Measurements from ENCODE around the gene SBK2. TPM values are rescaled to one million over a fixed set of nuclear protein-coding genes. Genes with fewer than 3 reads are reported as not detected.
A peak's percentile ranks its signal among the peaks of the same experiment; 100 is the strongest.

The SBK2 gene
- total RNA-seq, 1 experiment from 2014 or later = 5.2 TPM

DNA sequence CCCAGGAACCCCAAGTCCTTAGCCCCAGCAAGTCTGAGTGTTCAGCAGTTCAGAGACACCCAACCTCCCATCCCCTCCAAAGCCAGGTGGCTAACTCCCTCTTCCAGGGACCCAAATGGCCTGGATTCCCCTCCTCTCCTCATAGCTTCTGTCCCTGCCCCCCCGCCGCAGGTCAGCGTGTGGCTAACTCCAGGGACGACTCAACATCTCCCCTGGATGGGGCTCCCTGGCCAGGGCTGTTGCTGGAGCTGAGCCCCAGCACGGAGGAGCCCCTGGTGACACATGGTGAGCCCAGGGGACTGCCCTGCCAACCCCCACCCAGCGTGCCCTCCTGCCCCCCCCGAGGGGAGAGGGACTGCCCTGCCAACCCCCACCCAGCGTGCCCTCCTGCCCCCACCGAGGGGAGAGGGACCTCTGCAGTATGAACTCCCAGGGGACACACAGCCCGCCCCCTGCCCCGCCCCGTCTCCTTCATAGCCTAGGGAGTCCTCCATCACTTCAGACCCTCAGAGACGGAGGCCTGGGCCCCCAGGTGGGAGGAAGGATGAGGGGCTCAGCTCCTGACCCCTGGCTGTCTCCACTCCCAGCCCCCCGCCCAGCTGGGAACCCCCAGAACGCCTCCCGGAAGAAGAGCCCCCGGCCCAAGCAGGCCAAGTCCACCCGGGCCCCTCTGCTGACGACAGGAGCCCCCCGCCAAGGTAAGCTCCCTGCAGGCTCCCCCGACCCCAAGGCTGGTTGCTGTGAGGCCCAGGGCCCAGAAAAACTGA, 47.0 kb downstream of the SBK2 start:
- Mint-ChIP-seq H3K4me3 (no peak overlapping the region), H3K27ac (no peak overlapping the region), H3K27me3 (ENCODE audit: low read depth) (peaks cover 3% of the 10 kb centered on the region), H3K36me3 (no peaks in the 10 kb centered on the region), H3K4me1 (peaks cover 19% of the 10 kb centered on the region), H3K9me3 (no peaks in the 10 kb centered on the region)
- no peak for ATAC-seq
- TF ChIP-seq ESRRA (CRISPR knock-in tag; IDR thresholded peaks at IDR 0.05; ENCODE audit: borderline replicate concordance) (no peak), ZBTB21 (CRISPR knock-in tag; IDR thresholded peaks at IDR 0.05; ENCODE audit: borderline replicate concordance) (no peak), NR1H2 (CRISPR knock-in tag; IDR thresholded peaks at IDR 0.05) (no peak), RORB (CRISPR knock-in tag; IDR thresholded peaks at IDR 0.05) (no peak), ZNF396 (CRISPR knock-in tag; IDR thresholded peaks at IDR 0.05; ENCODE audit: borderline replicate concordance) (no peak), ZNF263 (CRISPR knock-in tag; IDR thresholded peaks at IDR 0.05; ENCODE audit: low read depth) (no peak), SOX15 (CRISPR knock-in tag; IDR thresholded peaks at IDR 0.05) (no peak), IRF2 (CRISPR knock-in tag; IDR thresholded peaks at IDR 0.05; ENCODE audit: borderline replicate concordance, low read depth) (no peak), ELF4 (CRISPR knock-in tag; IDR thresholded peaks at IDR 0.05; ENCODE audit: low read depth) (no peak), ZNF423 (CRISPR knock-in tag; IDR thresholded peaks at IDR 0.05) (no peak), ZNF671 (CRISPR knock-in tag; IDR thresholded peaks at IDR 0.05) (no peak), ZNF121 (CRISPR knock-in tag; IDR thresholded peaks at IDR 0.05) (no peak)
- TF ChIP-seq, protein P1, sequence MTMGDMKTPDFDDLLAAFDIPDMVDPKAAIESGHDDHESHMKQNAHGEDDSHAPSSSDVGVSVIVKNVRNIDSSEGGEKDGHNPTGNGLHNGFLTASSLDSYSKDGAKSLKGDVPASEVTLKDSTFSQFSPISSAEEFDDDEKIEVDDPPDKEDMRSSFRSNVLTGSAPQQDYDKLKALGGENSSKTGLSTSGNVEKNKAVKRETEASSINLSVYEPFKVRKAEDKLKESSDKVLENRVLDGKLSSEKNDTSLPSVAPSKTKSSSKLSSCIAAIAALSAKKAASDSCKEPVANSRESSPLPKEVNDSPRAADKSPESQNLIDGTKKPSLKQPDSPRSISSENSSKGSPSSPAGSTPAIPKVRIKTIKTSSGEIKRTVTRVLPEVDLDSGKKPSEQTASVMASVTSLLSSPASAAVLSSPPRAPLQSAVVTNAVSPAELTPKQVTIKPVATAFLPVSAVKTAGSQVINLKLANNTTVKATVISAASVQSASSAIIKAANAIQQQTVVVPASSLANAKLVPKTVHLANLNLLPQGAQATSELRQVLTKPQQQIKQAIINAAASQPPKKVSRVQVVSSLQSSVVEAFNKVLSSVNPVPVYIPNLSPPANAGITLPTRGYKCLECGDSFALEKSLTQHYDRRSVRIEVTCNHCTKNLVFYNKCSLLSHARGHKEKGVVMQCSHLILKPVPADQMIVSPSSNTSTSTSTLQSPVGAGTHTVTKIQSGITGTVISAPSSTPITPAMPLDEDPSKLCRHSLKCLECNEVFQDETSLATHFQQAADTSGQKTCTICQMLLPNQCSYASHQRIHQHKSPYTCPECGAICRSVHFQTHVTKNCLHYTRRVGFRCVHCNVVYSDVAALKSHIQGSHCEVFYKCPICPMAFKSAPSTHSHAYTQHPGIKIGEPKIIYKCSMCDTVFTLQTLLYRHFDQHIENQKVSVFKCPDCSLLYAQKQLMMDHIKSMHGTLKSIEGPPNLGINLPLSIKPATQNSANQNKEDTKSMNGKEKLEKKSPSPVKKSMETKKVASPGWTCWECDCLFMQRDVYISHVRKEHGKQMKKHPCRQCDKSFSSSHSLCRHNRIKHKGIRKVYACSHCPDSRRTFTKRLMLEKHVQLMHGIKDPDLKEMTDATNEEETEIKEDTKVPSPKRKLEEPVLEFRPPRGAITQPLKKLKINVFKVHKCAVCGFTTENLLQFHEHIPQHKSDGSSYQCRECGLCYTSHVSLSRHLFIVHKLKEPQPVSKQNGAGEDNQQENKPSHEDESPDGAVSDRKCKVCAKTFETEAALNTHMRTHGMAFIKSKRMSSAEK (CRISPR knock-in tag; IDR thresholded peaks at IDR 0.05; ENCODE audit: borderline replicate concordance) = no peak
- TF ChIP-seq, protein P2, sequence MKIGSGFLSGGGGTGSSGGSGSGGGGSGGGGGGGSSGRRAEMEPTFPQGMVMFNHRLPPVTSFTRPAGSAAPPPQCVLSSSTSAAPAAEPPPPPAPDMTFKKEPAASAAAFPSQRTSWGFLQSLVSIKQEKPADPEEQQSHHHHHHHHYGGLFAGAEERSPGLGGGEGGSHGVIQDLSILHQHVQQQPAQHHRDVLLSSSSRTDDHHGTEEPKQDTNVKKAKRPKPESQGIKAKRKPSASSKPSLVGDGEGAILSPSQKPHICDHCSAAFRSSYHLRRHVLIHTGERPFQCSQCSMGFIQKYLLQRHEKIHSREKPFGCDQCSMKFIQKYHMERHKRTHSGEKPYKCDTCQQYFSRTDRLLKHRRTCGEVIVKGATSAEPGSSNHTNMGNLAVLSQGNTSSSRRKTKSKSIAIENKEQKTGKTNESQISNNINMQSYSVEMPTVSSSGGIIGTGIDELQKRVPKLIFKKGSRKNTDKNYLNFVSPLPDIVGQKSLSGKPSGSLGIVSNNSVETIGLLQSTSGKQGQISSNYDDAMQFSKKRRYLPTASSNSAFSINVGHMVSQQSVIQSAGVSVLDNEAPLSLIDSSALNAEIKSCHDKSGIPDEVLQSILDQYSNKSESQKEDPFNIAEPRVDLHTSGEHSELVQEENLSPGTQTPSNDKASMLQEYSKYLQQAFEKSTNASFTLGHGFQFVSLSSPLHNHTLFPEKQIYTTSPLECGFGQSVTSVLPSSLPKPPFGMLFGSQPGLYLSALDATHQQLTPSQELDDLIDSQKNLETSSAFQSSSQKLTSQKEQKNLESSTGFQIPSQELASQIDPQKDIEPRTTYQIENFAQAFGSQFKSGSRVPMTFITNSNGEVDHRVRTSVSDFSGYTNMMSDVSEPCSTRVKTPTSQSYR (CRISPR knock-in tag; IDR thresholded peaks at IDR 0.05) = no peak
- TF ChIP-seq, protein P3, sequence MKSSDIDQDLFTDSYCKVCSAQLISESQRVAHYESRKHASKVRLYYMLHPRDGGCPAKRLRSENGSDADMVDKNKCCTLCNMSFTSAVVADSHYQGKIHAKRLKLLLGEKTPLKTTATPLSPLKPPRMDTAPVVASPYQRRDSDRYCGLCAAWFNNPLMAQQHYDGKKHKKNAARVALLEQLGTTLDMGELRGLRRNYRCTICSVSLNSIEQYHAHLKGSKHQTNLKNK (CRISPR knock-in tag; IDR thresholded peaks at IDR 0.05) = no peak
- ChIA-PET POLR2A (interaction anchor here (1.3 kb wide), 1 partner anchor 14 kb away, joined by 4 read pairs; the partner anchor contains the start of gene ZNF628), CTCF (interaction anchor here (0.6 to 13.5 kb wide), 6 partner anchors 15 to 319 kb away, joined by 3 to 96 read pairs (median 3); no protein-coding TSS in a partner anchor)
- DNase-seq (ENCODE audit: low spot score) = no peak

DNA sequence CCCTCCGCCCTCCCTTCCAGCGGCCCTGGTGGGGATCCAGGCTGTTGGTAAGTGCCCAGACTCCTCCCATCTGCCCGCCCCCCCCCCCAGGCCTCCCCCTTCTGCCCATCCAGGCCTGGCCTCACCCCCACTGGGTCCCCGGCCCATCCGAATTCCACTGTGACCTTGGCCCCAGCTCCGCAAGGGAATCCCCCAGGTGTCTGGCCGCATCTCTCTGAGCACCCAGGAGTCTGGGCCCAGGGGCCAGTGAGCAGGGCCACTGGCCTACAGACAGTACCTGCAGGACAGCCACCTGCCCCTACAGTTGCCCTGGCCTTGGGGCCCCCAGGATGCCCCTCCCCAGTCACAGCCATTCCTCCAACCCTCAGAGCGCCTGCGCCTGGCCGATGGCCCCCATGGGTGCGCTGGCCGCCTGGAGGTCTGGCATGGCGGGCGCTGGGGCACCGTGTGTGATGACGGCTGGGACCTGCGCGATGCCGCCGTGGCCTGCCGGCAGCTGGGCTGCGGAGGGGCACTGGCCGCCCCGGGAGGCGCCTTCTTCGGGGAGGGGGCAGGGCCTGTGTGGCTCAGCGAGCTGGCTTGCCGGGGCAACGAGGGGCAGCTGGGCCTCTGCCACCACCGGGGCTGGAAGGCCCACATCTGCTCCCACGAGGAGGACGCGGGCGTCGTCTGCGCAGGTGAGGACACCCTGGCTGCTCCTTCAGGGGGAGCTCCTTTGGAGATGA, 47.8 kb downstream of the SBK2 start:
- CTCF ChIA-PET = interaction anchor here (0.5 to 13.5 kb wide), 6 partner anchors 13 to 164 kb away, joined by 3 to 96 read pairs (median 4); partner anchors contain the start of gene ZNF628

More for the DNA sequence above, 47.8 kb downstream of the SBK2 start:
- H3K27ac Mint-ChIP-seq = no peak overlapping the region
- TF ChIP-seq, protein P4, sequence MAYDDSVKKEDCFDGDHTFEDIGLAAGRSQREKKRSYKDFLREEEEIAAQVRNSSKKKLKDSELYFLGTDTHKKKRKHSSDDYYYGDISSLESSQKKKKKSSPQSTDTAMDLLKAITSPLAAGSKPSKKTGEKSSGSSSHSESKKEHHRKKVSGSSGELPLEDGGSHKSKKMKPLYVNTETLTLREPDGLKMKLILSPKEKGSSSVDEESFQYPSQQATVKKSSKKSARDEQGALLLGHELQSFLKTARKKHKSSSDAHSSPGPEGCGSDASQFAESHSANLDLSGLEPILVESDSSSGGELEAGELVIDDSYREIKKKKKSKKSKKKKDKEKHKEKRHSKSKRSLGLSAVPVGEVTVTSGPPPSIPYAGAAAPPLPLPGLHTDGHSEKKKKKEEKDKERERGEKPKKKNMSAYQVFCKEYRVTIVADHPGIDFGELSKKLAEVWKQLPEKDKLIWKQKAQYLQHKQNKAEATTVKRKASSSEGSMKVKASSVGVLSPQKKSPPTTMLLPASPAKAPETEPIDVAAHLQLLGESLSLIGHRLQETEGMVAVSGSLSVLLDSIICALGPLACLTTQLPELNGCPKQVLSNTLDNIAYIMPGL (CRISPR knock-in tag; IDR thresholded peaks at IDR 0.05) = peak; percentile 43; the same call in 1 of the 2 replicates
- TF ChIP-seq, protein P5, sequence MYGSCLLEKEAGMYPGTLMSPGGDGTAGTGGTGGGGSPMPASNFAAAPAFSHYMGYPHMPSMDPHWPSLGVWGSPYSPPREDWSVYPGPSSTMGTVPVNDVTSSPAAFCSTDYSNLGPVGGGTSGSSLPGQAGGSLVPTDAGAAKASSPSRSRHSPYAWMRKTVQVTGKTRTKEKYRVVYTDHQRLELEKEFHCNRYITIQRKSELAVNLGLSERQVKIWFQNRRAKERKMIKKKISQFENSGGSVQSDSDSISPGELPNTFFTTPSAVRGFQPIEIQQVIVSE (CRISPR knock-in tag; IDR thresholded peaks at IDR 0.05; ENCODE audit: borderline replicate concordance) = no peak
- H3K36me3 Mint-ChIP-seq = no peaks in the 10 kb centered on the region
- ATAC-seq = no peak
- no peaks in the 10 kb centered on the region for H3K9me3 Mint-ChIP-seq
- DNase-seq (ENCODE audit: low spot score) = no peak
- H3K4me3 Mint-ChIP-seq = no peak overlapping the region
- POLR2A ChIA-PET = interaction anchor here (0.6 to 1.4 kb wide), 3 partner anchors 13 to 68 kb away, joined by 3 to 4 read pairs (median 4); partner anchors contain the start of genes ISOC2 and ZNF628
- peaks cover 3% of the 10 kb centered on the region for H3K27me3 Mint-ChIP-seq (ENCODE audit: low read depth)
- H3K4me1 Mint-ChIP-seq = peaks cover 19% of the 10 kb centered on the region
